ENCODE data around the gene IPO11.
"Not testable (repeated sequence)": the region's sequence is repeated elsewhere in the genome, so short reads cannot be mapped to it uniquely, and the experiment has no call there.

Gene IPO11

DNA sequence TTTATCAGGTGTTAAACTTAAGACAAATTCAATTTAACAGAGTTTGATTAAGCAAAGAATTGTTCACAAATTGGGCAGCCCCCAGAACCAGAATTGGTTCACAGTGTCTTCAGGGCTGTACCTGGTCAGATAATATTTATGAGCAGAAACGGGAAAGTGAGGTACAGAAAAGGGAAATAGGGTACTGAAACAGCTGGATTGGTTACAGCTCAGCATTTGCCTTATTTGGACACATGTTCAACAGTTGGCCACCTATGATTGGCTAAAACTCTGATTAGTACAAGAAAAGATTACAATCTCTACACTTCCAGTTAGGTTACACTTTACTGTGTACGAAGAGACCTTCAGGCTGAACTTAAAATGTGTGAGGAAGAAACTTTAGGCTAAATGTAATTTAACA lies 184.8 kb downstream of the IPO11 start:
- Histone ChIP-seq H3K4me1 (ENCODE audit: insufficient read depth, low read length) (peaks cover 14% of the 10 kb centered on the region; the same call in 1 of the 2 replicates), H3K9me3 (ENCODE audit: control insufficient read depth, insufficient read depth, low read length) (no peaks in the 10 kb centered on the region), H3K36me3 (ENCODE audit: insufficient read depth, low read length) (no peaks in the 10 kb centered on the region), H3K9ac (ENCODE audit: low read depth, low read length) (no peak overlapping the region)

DNA sequence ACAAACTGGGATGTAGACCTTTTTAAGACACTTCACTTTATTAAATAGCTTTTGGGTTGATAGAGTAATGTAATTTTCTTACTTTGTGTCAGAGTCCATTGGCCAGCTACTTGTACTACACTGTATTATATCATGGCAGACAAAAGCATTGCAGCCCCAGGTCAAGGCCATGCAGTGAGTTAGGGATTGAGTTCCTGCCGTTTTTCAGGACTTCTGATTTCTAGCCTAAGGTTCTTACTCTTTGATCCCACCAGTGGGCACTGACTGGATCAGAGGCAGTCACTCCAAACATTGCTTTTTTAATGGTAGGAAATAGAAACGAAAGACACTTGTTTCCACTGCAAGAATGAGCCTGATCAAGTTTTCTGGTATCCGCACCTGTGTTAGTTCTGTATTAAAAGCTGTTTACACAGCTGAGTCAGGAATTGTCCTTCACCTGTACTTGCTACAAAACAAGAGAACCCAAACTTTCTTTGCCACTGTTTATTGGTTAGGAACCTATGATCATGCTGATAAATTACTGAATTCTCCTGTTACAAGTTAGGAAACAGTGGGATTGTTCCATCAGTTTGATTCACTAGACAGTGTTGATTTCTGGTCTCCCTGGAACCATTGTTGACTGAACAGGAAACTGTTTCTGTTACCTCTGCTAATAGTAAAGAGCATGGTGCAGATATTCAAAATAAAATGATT lies 188.1 kb downstream of the IPO11 start:
- Histone ChIP-seq H3K36me3 (ENCODE audit: insufficient read depth, low read length) (peaks cover 5% of the 10 kb centered on the region; the same call in 1 of the 2 replicates), H3K4me1 (ENCODE audit: insufficient read depth, low read length) (no peaks in the 10 kb centered on the region), H3K9ac (ENCODE audit: low read depth, low read length) (no peak overlapping the region), H3K9me3 (ENCODE audit: control insufficient read depth, insufficient read depth, low read length) (no peaks in the 10 kb centered on the region)

DNA sequence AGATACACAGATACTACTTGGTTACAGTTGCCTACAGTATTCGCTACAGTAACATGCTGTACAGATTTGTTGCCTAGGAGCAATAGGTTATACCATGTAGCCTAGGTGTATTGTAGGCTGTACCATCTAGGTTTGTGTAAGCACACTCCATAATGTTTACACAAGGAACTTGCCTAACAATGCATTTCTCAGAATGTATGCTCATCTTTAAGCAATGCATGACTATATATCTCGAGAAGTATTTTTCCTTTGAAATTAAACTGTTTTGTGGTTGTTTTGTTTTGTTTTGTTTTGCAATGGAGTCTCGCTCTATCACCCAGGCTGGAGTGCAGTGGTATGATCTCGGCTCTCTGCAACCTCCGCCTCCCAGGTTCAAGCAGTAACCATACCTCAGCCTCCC lies 191.4 kb downstream of the IPO11 start:
- Histone ChIP-seq H3K9me3 (ENCODE audit: control insufficient read depth, insufficient read depth, low read length) (no peaks in the 10 kb centered on the region), H3K9ac (ENCODE audit: low read depth, low read length) (no peak overlapping the region), H3K4me1 (ENCODE audit: insufficient read depth, low read length) (no peaks in the 10 kb centered on the region), H3K36me3 (ENCODE audit: insufficient read depth, low read length) (peaks cover 5% of the 10 kb centered on the region)

DNA sequence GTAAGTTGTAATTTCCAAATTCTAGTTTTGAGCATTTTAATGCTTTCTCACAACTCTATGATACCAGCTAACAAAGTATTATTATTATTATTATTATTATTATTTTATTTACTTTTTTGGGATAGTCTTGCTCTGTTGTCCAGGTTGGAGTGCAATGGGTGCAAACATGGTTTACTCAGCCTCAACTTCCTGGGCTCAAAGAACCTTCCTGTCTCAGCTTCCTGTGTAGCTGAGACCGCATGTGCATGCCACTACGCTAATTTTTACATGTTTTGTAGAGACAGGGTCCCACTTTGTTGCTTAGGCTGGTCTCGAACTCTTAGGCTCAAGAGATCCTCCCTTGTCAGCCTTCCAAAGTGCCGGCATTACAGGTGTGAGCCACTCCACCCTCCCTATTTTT lies 193.1 kb downstream of the IPO11 start:
- peaks cover 5% of the 10 kb centered on the region for H3K36me3 ChIP-seq (ENCODE audit: insufficient read depth, low read length)
- H3K4me1 ChIP-seq (ENCODE audit: insufficient read depth, low read length): no peaks in the 10 kb centered on the region
- no peak overlapping the region for H3K9ac ChIP-seq (ENCODE audit: low read depth, low read length)
- no peaks in the 10 kb centered on the region for H3K9me3 ChIP-seq (ENCODE audit: control insufficient read depth, insufficient read depth, low read length)

DNA sequence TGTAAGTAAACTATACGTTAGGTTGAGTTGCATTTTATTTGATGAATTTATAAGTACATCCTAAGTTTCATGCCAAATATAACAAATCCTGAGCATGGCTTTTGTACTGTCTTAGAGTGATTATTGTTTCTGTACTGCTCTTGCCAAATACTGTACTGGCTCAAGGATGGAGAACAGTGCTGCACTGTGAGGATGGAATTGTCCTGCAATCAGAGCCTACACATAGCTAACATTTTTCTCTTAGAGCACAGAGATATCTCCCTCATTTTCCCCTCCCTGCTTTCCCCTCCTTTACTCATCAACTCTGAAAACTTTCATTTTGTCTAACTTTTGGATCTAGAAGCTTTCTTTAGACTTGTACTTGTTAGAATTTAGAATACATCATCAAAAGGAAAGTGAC lies 194.3 kb downstream of the IPO11 start:
- Histone ChIP-seq H3K36me3 (ENCODE audit: insufficient read depth, low read length) (peaks cover 5% of the 10 kb centered on the region), H3K9ac (ENCODE audit: low read depth, low read length) (no peak overlapping the region), H3K9me3 (ENCODE audit: control insufficient read depth, insufficient read depth, low read length) (no peaks in the 10 kb centered on the region)

DNA sequence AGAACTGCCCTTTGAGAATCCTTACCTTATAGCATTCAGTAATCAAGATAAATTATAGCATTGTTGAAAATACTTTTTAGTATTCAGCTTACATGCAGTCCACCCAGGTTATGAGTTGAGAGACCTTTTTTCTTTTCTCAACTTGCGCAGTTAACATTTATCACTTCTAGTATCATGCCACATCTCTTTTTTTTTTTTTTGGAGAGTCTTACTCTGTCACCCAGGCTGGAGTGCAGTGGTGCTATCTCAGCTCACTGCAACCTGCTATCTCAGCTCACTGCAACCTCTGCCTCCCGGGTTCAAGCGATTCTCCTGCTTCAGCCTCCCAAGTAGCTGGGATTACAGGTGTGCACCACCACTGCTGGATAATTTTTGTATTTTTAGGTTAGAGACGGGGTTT lies 195.1 kb downstream of the IPO11 start:
- Histone ChIP-seq H3K4me1 (ENCODE audit: insufficient read depth, low read length) (no peaks in the 10 kb centered on the region), H3K9me3 (ENCODE audit: control insufficient read depth, insufficient read depth, low read length) (no peaks in the 10 kb centered on the region), H3K9ac (ENCODE audit: low read depth, low read length) (no peak overlapping the region), H3K36me3 (ENCODE audit: insufficient read depth, low read length) (peaks cover 5% of the 10 kb centered on the region)

More for the DNA sequence above, 194.3 kb downstream of the IPO11 start:
- H3K4me1 ChIP-seq (ENCODE audit: insufficient read depth, low read length): no peaks in the 10 kb centered on the region

DNA sequence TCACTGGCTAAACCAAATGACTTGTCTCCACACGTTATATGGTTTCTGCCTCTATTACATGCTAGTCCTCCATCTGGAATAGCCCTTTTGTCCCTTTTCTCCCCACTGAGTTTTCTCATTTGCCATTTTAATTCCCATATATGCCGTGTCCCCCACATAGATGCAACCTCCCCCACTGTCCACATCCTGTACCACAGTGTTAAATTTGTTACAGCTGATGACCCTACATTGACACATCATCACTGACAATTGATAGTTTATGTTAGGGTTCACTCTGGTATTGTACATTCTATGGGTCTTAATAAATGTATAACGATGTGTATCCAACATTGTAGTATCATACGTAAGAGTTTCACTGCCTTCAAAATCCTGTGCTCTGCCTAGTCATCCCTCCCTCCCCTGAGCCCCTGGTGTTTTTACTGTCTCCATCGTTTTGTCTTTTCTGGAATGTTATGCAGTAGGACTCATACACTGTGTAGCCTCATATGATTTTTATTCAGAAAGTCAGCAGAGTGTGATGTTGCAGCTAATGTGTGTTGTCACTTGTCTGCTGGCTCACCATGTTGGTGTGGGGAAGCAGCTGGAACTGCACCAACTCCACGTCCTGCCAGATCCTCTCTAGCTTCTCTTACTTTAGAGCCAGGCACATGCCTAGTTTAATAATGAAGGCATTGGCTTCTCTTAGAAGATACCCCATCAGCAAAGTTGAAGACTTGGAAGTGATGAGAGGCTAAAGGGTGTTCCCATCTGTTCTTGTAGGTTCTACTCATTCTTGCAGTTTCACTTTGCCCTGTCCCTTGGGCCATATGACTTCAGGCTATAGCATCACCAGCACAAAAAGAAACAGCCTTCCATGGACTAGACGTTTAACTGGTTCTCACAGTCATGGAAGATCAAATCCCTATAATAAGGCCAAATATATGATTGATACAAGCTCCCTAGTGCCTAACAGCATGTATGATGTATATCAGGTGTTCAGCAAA lies 196.3 kb downstream of the IPO11 start:
- H3K4me1 ChIP-seq (ENCODE audit: insufficient read depth, low read length): 0 out of 2 replicates have a peak, but pooled peaks cover 3% of the 10 kb centered on the region
- H3K9ac ChIP-seq (ENCODE audit: low read depth, low read length): no peak overlapping the region
- H3K9me3 ChIP-seq (ENCODE audit: control insufficient read depth, insufficient read depth, low read length): no peaks in the 10 kb centered on the region
- H3K36me3 ChIP-seq (ENCODE audit: insufficient read depth, low read length): no peaks in the 10 kb centered on the region; the same call in 1 of the 2 replicates

DNA sequence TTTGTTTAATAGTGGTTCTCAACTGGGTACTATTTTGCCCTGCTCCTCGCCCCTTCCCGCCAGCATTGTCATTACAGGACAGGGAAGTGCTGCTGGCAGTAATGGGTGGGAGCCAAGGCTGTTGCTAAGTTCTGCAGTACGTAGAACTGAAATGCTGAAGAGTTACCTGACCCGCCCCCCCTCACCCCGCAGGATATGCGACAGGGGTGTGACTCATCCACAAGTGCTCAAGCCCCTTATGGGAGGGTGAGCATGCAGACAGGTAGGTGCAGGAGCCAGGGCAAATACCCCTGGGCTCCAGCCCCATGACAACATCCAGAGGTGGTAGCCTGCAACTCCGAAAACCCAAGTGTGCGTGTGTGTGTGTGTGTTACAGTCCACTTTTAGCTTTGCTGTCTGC lies 201.8 kb downstream of the IPO11 start:
- Histone ChIP-seq H3K9me3 (ENCODE audit: control insufficient read depth, insufficient read depth, low read length) (peaks cover 3% of the 10 kb centered on the region; the same call in 1 of the 2 replicates), H3K36me3 (ENCODE audit: insufficient read depth, low read length) (no peaks in the 10 kb centered on the region), H3K9ac (ENCODE audit: low read depth, low read length) (no peak overlapping the region), H3K4me1 (ENCODE audit: insufficient read depth, low read length) (peaks cover 14% of the 10 kb centered on the region)

DNA sequence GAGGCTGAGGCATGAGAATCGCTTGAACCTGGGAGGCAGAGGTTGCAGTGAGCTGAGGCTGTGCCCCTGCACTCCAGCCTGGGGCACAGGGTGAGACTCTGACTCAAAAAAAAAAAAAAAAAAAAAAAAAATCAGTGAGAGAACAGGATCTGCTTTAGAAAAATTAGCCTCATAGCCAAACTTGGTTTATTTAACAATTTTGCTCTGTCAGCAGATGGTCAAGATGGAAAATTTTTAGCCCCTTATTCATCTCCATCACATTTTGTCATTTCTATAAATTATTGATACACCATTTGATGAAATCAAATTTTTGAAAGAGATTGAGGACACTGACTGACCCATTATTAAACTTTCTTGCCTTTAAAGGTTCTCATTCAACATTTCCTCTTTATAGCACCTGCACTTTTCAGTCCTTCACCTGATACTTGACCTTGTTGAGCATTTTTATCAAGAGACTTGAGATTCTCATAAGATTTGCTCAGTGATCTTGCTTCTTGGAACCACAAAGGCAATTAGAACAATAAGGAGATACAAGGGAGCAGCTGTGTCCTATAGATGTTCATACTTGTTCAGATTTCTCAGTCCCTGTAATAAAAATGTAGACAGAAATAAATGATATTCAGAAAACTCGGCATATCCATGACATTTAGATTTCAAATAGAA lies 204.2 kb downstream of the IPO11 start:
- peaks cover 3% of the 10 kb centered on the region; the same call in 1 of the 2 replicates for H3K9me3 ChIP-seq (ENCODE audit: control insufficient read depth, insufficient read depth, low read length)
- peaks cover 25% of the 10 kb centered on the region for H3K4me1 ChIP-seq (ENCODE audit: insufficient read depth, low read length)
- no peaks in the 10 kb centered on the region for H3K36me3 ChIP-seq (ENCODE audit: insufficient read depth, low read length)
- no peak overlapping the region for H3K9ac ChIP-seq (ENCODE audit: low read depth, low read length)

DNA sequence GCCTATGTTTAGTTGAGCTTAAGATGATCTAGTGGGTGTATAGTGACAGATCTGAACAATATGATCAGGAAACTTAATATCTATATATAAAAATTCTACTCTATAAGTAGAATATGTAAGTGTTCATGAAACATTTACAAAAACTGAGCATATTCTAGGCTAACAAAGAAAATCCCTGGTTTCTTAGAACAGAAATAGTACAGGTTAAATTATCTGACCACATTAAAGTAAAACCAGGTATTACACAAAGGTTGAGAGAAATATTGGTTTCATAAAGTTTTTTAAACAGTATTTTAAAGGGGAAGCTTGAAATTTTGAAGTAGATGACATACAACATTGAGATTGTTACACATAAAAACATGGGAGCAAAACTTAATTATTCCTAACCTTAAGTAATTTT lies 205.4 kb downstream of the IPO11 start:
- no peak overlapping the region for H3K9ac ChIP-seq (ENCODE audit: low read depth, low read length)
- peaks cover 30% of the 10 kb centered on the region for H3K4me1 ChIP-seq (ENCODE audit: insufficient read depth, low read length)
- peaks cover 3% of the 10 kb centered on the region; the same call in 1 of the 2 replicates for H3K9me3 ChIP-seq (ENCODE audit: control insufficient read depth, insufficient read depth, low read length)
- H3K36me3 ChIP-seq (ENCODE audit: insufficient read depth, low read length): no peaks in the 10 kb centered on the region

DNA sequence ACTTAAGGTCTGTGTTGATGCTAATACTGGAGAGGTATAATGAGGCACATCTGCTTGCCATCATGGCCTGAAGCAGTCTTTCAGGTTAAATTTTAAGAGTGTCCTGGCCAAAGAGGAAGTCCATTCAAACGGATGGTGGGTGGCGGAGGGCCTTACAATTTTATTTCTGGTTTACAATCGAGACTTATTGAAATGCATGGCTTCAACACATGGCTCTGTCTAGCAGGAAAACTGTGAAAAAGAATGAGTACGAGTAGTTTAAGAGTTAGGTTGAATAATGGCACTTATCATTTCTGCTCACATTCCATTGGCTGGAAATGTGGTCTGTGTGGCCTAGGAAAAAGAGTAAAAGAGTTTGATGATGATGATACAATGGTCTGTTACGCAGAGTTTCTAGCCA lies 208.2 kb downstream of the IPO11 start:
- peaks cover 16% of the 10 kb centered on the region for H3K4me1 ChIP-seq (ENCODE audit: insufficient read depth, low read length)
- no peaks in the 10 kb centered on the region for H3K9me3 ChIP-seq (ENCODE audit: control insufficient read depth, insufficient read depth, low read length)
- no peaks in the 10 kb centered on the region for H3K36me3 ChIP-seq (ENCODE audit: insufficient read depth, low read length)
- no peak overlapping the region; the same call in 1 of the 2 replicates for H3K9ac ChIP-seq (ENCODE audit: low read depth, low read length)

DNA sequence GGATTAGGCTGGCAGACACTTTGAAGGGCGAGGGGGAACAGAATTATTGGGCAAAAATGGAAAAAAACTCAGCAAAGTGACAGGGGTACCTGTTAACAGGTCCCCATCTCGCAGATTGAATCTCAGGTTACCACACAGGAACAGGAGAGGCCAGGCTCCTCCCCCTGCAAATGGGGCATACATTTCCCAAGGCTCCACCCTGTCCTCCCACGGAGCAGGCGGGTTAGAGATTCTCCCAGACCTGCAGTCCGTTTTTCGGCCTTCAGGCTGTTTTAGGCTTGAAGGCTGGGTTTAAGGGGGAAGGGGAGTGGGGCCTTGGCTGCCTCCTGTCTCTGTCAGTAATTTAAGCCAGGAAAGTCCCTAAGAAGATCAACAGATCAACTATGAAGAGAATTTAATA lies 208.7 kb downstream of the IPO11 start:
- H3K9me3 ChIP-seq (ENCODE audit: control insufficient read depth, insufficient read depth, low read length): no peaks in the 10 kb centered on the region
- peaks cover 16% of the 10 kb centered on the region for H3K4me1 ChIP-seq (ENCODE audit: insufficient read depth, low read length)
- H3K9ac ChIP-seq (ENCODE audit: low read depth, low read length): peak overlapping the region; percentile 22; the same call in 1 of the 2 replicates
- no peaks in the 10 kb centered on the region for H3K36me3 ChIP-seq (ENCODE audit: insufficient read depth, low read length)

DNA sequence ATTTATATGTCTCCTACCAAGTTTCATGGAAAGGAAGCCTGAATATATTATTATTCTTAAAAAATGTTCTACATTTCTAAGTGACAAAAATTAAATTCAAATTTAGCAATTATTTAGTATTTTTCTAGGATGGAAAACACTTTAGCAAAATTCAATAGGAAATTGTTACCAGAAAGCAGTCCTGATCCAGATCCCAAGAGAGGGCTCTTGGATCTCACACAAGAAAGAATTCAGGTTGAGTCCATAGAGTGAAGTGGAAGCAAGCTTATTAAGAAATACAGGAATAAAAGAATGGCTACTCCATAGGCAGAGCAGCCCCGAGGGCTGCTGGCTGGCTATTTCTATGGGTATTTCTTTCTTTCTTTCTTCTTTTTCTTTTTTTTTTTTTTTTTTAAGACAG lies 210.7 kb downstream of the IPO11 start:
- no peak overlapping the region for H3K9ac ChIP-seq (ENCODE audit: low read depth, low read length)
- H3K9me3 ChIP-seq (ENCODE audit: control insufficient read depth, insufficient read depth, low read length): no peaks in the 10 kb centered on the region
- H3K4me1 ChIP-seq (ENCODE audit: insufficient read depth, low read length): peaks cover 29% of the 10 kb centered on the region
- H3K36me3 ChIP-seq (ENCODE audit: insufficient read depth, low read length): 0 out of 2 replicates have a peak, but pooled peaks cover 3% of the 10 kb centered on the region

DNA sequence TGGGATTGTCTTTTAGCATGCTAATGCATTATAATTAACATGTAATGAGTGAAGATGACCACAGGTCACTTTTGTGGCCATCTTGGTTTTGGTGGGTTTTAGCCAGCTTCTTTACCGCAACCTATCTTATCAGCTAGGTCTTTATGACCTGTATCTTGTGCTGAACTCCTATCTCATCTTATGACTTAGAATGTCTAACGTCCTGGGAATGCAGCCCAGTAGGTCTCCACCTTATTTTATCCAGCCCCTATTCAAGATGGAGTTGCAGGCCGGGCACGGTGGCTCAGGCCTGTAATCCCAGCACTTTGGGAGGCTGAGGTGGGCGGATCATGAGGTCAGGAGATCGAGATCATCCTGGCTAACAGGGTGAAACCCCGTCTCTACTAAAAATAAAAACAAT lies 211.9 kb downstream of the IPO11 start:
- H3K4me1 ChIP-seq (ENCODE audit: insufficient read depth, low read length): peaks cover 29% of the 10 kb centered on the region
- not testable (repeated sequence) for H3K9me3 ChIP-seq (ENCODE audit: control insufficient read depth, insufficient read depth, low read length); H3K36me3 ChIP-seq (ENCODE audit: insufficient read depth, low read length); H3K9ac ChIP-seq (ENCODE audit: low read depth, low read length)
